Neural progenitor cell (in vitro differentiated cells): Measurements from ENCODE around the gene ANKS1B. TPM values are rescaled to one million over a fixed set of nuclear protein-coding genes. Genes with fewer than 3 reads are reported as not detected.

Source experiments
- DNase-seq: peaks from one replicate; pipeline ENCODE4 v3.0.0-alpha.2; 2016; ENCODE audit warnings: low spot score
- H2AFZ ChIP-seq: fragments of 200-600 bp; sonication (generic); replicated peaks from 2 replicates; pipeline ENCODE4 v1.6.1; 2016; ENCODE audit warnings: antibody characterized with exemption
- H3F3A ChIP-seq: fragments of 200-600 bp; sonication (generic); 2 replicates; pipeline ENCODE4 v1.6.1; 2016; ENCODE audit warnings: antibody characterized with exemption, low read depth
- H3K27ac ChIP-seq: fragments of 200-600 bp; sonication (generic); 2 replicates; pipeline ENCODE4 v1.5.1; 2016; ENCODE audit warnings: mild to moderate bottlenecking
- H3K27me3 ChIP-seq: fragments of 200-600 bp; sonication (generic); 2 replicates; pipeline ENCODE4 v1.6.1; 2016; ENCODE audit warnings: mild to moderate bottlenecking, moderate library complexity
- H3K36me3 ChIP-seq: fragments of 200-600 bp; sonication (generic); 2 replicates; pipeline ENCODE4 v1.5.1; 2016
- H3K4me1 ChIP-seq: fragments of 200-600 bp; sonication (generic); 2 replicates; pipeline ENCODE4 v1.6.1; 2016; ENCODE audit warnings: mixed run types
- H3K4me2 ChIP-seq: fragments of 200-600 bp; sonication (generic); 2 replicates; pipeline ENCODE4 v1.6.1; 2016
- H3K4me3 ChIP-seq: fragments of 200-600 bp; sonication (generic); 2 replicates; pipeline ENCODE4 v1.5.1; 2016
- H3K79me2 ChIP-seq: fragments of 200-600 bp; sonication (generic); 2 replicates; pipeline ENCODE4 v1.6.1; 2016; ENCODE audit warnings: low read depth
- H3K9ac ChIP-seq: fragments of 200-600 bp; sonication (generic); 2 replicates; pipeline ENCODE4 v1.6.1; 2016
- H3K9me3 ChIP-seq: fragments of 200-600 bp; sonication (generic); 2 replicates; pipeline ENCODE4 v1.5.1; 2016; ENCODE audit warnings: low read depth
- H4K20me1 ChIP-seq: fragments of 200-600 bp; sonication (generic); 2 replicates; pipeline ENCODE4 v1.6.1; 2016; ENCODE audit warnings: low read depth
- H3K27ac Mint-ChIP-seq: 3 replicates; pipeline ENCODE4 v1.8.0; 2021; ENCODE audit warnings: mixed read lengths
- H3K27me3 Mint-ChIP-seq: 2 replicates; pipeline ENCODE4 v1.8.0; 2022; ENCODE audit warnings: low read depth, mild to moderate bottlenecking, inconsistent platforms, moderate library complexity, mixed read lengths; ENCODE audit not compliant: insufficient read depth
- H3K36me3 Mint-ChIP-seq: 3 replicates; pipeline ENCODE4 v1.8.0; 2021; ENCODE audit warnings: mixed read lengths
- H3K4me1 Mint-ChIP-seq: 3 replicates; pipeline ENCODE4 v1.8.0; 2021; ENCODE audit warnings: mixed read lengths
- H3K4me3 Mint-ChIP-seq: 3 replicates; pipeline ENCODE4 v1.8.0; 2021; ENCODE audit warnings: mild to moderate bottlenecking, moderate library complexity, mixed read lengths
- H3K9me3 Mint-ChIP-seq: 3 replicates; pipeline ENCODE4 v1.8.0; 2020; ENCODE audit warnings: mixed read lengths
- EZH2 ChIP-seq: fragments of 200-600 bp; sonication (generic); IDR thresholded peaks from 2 replicates; pipeline ENCODE4 v1.6.1; 2017; ENCODE audit warnings: antibody characterized with exemption, mild to moderate bottlenecking, moderate library complexity
- EZH2phosphoT487 ChIP-seq: fragments of 200-600 bp; sonication (generic); IDR thresholded peaks from 2 replicates; pipeline ENCODE4 v1.6.1; 2017; ENCODE audit warnings: antibody characterized with exemption
- total RNA-seq: library from RNA; depleted of rRNA; stranded (reverse); fragments of >200 nt; gene quantifications from 2 replicates; pipeline ENCODE4 v1.2.3, GENCODE V29; 2015; ENCODE audit warnings: low replicate concordance
- TF ChIP-seq, protein P1 (sequence below): fragments of 200-600 bp; sonication (generic); IDR thresholded peaks from 2 replicates; pipeline ENCODE4 v1.5.1; 2017; ENCODE audit warnings: antibody characterized with exemption, mild to moderate bottlenecking

ANKS1B gene
- total RNA-seq, 1 donor from 2014 or later = 7.9 TPM

DNA sequence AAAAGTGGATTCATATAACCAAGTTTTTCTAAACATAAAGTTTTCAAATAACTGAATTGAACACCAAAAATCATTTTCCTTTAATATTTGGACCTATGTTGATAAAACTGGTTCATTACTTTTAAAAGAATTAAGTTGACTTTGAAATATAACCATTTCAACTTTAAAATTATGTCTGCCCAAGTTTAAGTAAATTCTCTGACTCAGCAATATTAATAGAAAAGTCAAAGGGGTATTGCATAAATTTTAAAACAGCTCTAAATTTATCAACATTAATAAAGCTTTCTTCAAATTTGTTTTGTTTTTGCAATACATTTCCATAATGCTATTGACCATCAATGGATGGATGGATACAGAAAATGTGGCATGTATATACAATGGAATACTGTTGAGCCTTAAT is 505.6 kb downstream of the ANKS1B start:
- H3K36me3 ChIP-seq = no peaks in the 10 kb centered on the region
- H3K27me3 ChIP-seq = no peaks in the 10 kb centered on the region
- Mint-ChIP-seq H3K4me3 (no peak overlapping the region), H3K4me1 (peaks cover 6% of the 10 kb centered on the region), H3K9me3 (peaks cover 10% of the 10 kb centered on the region), H3K27me3 (peaks cover 2% of the 10 kb centered on the region), H3K27ac (no peak overlapping the region), H3K36me3 (no peaks in the 10 kb centered on the region)
- H3F3A ChIP-seq = no peaks in the 10 kb centered on the region
- no peaks in the 10 kb centered on the region for H4K20me1 ChIP-seq
- H3K9ac ChIP-seq = no peak overlapping the region
- H3K4me2 ChIP-seq = no peak overlapping the region
- H2AFZ ChIP-seq = no peak overlapping the region
- peaks cover 5% of the 10 kb centered on the region for H3K4me1 ChIP-seq
- no peak for DNase-seq
- H3K9me3 ChIP-seq = no peaks in the 10 kb centered on the region
- TF ChIP-seq EZH2 (no peak), EZH2phosphoT487 (no peak)
- TF ChIP-seq, protein P1, sequence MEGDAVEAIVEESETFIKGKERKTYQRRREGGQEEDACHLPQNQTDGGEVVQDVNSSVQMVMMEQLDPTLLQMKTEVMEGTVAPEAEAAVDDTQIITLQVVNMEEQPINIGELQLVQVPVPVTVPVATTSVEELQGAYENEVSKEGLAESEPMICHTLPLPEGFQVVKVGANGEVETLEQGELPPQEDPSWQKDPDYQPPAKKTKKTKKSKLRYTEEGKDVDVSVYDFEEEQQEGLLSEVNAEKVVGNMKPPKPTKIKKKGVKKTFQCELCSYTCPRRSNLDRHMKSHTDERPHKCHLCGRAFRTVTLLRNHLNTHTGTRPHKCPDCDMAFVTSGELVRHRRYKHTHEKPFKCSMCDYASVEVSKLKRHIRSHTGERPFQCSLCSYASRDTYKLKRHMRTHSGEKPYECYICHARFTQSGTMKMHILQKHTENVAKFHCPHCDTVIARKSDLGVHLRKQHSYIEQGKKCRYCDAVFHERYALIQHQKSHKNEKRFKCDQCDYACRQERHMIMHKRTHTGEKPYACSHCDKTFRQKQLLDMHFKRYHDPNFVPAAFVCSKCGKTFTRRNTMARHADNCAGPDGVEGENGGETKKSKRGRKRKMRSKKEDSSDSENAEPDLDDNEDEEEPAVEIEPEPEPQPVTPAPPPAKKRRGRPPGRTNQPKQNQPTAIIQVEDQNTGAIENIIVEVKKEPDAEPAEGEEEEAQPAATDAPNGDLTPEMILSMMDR = no peak
- no peak overlapping the region for H3K27ac ChIP-seq
- no peaks in the 10 kb centered on the region for H3K79me2 ChIP-seq
- H3K4me3 ChIP-seq = no peak overlapping the region

DNA sequence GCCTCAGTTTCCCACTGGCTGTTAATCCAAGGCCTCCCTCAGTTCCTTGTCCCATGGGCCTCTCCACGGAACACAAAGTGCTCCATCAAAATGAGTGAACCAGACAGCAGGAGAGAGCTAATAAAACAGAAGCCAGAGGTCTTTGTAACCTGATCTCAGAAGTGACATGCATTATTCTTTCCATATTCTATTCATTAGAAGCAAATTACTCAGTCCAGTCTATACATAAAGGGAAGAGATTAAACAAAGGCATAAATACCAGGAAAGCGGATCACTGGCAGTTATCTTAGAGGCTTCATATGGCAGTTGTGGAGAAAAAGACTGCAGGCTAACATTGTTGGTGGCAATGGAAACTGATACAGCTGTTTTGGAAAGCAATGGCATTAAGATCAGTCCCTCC is 507.8 kb downstream of the ANKS1B start:
- Mint-ChIP-seq H3K4me1 (peaks cover 6% of the 10 kb centered on the region), H3K9me3 (peaks cover 5% of the 10 kb centered on the region), H3K27ac (peak overlapping the region; percentile 27), H3K36me3 (no peaks in the 10 kb centered on the region), H3K4me3 (no peak overlapping the region), H3K27me3 (peaks cover 2% of the 10 kb centered on the region)
- no peaks in the 10 kb centered on the region for H3K9me3 ChIP-seq
- TF ChIP-seq, protein P1 = no peak
- TF ChIP-seq EZH2phosphoT487 = no peak
- TF ChIP-seq EZH2 = no peak
- H3K4me3 ChIP-seq = no peak overlapping the region
- H3K36me3 ChIP-seq = no peaks in the 10 kb centered on the region
- no peak overlapping the region for H3K9ac ChIP-seq
- H2AFZ ChIP-seq = no peak overlapping the region
- no peak overlapping the region for H3K27ac ChIP-seq
- no peak overlapping the region for H3K4me2 ChIP-seq
- peaks cover 5% of the 10 kb centered on the region for H3K4me1 ChIP-seq
- no peaks in the 10 kb centered on the region for H3K79me2 ChIP-seq
- no peak for DNase-seq
- no peaks in the 10 kb centered on the region for H3K27me3 ChIP-seq
- H3F3A ChIP-seq = no peaks in the 10 kb centered on the region
- no peaks in the 10 kb centered on the region for H4K20me1 ChIP-seq

DNA sequence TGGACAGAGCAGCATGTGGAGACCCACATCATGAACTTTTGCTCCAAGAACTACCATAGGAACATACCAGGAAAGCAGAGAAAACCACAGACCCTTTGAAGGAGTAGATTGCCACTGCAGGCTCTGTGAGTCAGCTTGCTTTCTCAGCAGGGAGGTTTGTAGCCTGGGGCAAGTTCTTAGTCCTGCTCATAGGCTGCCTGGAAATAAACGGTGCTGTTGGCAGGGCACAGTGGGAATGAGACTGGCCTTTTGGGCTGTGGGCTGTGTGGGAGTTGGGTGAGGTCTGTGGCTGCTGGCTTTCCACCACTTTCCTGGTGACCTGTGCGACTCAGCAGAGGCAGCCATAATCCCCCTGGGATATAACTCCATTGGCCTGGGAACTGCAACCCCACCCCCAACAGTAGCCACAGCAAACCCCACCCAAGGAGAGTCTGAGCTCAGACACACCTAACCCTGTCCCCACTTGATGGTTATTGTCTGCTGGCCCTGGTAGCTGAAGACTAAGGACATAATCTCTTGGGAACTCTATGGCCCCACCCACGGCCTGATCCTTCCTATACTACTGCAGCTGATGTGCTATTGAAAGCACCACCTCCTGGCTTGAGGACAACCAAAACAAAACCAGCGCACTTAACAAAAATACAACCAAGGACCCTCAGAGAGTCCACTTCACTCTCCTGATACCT is 529.2 kb downstream of the ANKS1B start:
- peaks cover 4% of the 10 kb centered on the region for H3K27me3 Mint-ChIP-seq
- Histone ChIP-seq H3K27me3 (no peaks in the 10 kb centered on the region), H4K20me1 (no peaks in the 10 kb centered on the region), H3K36me3 (no peaks in the 10 kb centered on the region), H3K9ac (no peak overlapping the region), H3K27ac (no peak overlapping the region), H3K4me2 (no peak overlapping the region), H3K9me3 (no peaks in the 10 kb centered on the region), H2AFZ (no peak overlapping the region), H3K79me2 (no peaks in the 10 kb centered on the region), H3F3A (no peaks in the 10 kb centered on the region), H3K4me3 (no peak overlapping the region), H3K4me1 (no peaks in the 10 kb centered on the region)
- H3K4me1 Mint-ChIP-seq = no peaks in the 10 kb centered on the region
- H3K4me3 Mint-ChIP-seq = no peak overlapping the region
- peaks cover 7% of the 10 kb centered on the region for H3K9me3 Mint-ChIP-seq
- TF ChIP-seq EZH2 (no peak), EZH2phosphoT487 (no peak)
- TF ChIP-seq, protein P1 = no peak
- no peaks in the 10 kb centered on the region for H3K36me3 Mint-ChIP-seq
- H3K27ac Mint-ChIP-seq = no peak overlapping the region
- no peak for DNase-seq
